GM12873 (cell line): ENCODE measurements around the gene HOXD1.

ENCODE experiments used
- TF ChIP-seq, protein P1 (sequence below): IDR thresholded peaks from 2 replicates; pipeline ENCODE4 v1.5.1; 2012; ENCODE audit warnings: low read depth, mild to moderate bottlenecking, moderate library complexity, low read length, control low read depth; ENCODE audit not compliant: insufficient read depth; ENCODE audit errors: missing control alignments

The HOXD1 gene

DNA sequence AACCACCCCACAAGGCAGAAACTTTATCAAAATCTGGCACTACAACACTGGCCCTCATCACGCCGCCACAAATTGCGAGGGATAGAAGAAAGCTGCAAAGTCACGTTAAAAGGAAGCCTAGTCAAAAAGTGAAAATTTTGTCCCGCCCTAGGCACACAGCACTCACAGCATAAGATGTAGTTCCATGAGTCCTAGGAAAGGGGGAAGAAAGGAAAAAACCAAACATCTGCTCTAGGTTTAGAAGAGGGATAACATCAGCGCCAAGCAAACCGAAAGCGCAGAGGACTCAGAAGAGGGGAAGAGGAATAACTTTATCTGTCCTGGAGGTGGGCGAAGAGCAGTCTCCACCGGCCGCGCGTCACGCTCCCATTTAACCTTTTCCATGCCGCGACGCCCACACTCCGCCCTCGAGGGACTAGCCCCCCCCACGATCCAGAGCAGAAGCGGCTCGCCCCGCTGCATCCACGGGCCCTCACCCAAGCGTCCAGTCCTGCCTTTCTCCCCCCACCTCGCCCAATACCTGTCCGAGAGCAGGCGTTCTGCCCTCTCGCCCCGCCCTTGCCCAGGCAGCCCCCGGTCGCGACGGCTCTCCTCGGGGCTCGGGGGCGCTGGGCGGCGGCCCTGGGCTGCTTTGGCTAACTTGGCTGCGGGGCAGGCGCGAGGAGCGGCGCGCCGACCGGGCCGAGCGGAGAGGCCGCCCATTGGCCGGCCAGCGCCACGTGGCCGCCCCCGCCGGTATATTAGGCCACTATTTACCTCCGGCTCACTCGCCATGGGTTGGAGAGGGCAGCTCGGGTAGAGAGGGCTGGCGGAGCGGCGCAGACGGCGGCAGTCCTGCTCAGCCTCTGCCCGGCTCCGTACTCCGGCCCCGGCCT lies at the start of gene HOXD1:
Gene HOXD1 (plus strand): TSS at position 770 of the 875 bp plus-strand sequence. CDS start 134 bp downstream, outside the sequence.
- TF ChIP-seq, protein P1, sequence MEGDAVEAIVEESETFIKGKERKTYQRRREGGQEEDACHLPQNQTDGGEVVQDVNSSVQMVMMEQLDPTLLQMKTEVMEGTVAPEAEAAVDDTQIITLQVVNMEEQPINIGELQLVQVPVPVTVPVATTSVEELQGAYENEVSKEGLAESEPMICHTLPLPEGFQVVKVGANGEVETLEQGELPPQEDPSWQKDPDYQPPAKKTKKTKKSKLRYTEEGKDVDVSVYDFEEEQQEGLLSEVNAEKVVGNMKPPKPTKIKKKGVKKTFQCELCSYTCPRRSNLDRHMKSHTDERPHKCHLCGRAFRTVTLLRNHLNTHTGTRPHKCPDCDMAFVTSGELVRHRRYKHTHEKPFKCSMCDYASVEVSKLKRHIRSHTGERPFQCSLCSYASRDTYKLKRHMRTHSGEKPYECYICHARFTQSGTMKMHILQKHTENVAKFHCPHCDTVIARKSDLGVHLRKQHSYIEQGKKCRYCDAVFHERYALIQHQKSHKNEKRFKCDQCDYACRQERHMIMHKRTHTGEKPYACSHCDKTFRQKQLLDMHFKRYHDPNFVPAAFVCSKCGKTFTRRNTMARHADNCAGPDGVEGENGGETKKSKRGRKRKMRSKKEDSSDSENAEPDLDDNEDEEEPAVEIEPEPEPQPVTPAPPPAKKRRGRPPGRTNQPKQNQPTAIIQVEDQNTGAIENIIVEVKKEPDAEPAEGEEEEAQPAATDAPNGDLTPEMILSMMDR: no peak

DNA sequence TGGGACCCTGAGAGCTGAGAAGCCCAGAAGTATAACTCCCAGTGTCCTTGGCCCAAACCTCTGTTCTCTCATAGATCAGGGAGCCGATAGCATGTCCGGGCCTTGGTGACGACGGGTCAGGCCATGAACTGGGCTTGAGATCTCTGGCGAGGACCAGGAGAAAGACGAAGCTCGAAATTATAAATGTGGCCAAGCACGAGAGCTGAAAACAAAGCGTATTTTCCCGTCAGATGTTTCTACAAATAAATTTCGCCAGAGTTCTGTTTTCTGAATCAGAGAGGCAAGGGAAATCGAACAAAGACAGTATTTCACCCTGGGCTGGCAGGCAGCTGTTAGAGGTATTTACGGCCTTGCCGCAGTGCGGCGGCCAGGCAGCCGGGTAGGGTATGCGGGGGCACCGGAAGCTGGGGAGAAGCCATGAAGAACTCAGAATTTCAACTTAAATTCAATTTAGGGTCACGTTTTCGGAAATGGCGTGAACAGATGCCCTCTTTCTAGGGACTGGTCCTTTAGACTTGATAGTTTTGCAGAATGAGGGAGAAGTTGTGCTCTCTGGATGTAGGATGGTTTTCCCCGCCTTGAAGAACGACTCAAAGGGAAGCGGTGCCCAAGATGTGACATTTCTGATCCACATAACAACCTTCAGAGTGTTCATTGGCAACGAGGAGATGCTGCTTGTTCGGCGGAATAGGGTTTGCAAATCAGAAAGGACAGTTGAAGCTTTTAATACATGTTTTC lies 49.4 kb upstream of the HOXD1 start:
- TF ChIP-seq, protein P1: no peak

DNA sequence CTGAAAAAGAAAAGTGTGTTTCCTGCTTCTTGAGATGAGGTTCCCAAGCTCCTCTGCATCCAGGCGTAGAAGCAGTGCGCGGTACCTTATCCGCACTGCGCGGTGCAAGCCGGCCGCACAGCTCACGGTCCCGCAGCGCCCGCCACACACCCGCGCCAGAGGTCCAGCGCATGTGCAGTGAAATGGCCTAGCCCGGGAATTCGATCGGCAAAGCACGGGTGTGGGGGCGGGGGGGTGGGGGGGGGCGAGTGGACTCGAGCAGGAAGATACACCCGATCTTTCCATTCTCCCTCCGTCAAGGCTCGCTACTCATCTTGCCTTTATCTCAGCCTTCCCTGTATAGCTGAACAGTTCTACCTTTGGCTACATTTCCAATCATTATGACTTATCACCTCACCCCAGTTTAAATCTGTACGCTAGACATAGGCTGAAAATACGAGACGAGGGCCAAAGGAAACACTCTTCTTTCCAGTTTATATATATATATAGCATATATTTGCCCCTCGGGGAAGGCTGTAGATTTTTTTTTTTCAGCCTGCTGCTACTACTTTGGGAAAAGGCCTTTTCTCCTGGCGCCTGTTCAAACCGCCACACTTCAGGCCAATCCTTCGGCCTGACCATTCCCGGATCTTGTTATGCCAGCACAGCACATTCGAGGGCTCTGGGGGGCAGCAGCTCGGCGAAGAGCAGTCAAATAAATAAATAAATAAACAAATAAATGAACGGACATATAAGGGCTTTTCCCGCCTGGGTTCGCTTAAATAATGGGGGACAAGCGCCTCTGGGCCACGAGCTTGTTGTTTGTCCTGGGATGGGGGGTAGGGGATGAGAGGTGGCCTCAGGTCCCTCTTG lies 48.6 kb upstream of the HOXD1 start:
- TF ChIP-seq, protein P1: no peak

DNA sequence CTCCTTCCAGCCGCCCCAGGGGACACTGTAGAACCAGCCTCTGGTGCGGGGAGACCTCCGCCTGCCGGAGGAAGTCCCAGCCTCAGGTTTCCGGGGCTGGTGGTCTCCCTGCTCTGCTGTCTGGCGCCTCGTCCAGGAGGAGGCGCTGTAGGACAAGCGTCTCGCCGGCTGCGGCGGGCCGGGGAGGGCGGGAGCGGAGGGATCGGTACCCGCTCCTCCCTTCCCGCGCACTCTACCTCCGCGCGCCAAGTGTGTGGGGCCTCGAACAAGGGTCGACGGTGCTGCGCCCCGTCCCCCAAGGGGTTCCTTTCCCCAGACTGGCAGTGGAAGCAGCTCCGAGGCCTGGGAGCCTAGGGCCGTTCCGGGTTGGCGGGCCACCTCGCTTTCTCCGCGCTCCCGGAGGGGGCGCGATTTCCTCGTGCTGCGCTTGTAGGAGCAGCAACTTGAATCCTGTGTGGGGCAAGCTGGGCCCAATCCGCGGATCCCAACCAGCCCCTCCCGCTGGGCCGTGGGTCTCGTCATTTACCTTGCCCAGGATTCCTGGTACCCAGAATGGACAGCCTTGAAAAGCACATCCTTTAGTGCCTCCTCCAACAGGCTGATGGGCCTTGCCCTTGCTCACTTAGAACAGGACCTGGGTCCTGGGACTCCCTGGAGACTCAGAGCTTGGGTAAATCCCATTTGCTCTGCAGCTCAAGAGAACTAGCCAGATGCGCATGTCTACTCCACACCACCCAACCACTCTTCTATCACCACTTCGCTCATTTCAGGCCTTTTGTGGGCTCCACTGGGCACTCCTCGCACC lies 47.8 kb upstream of the HOXD1 start:
- TF ChIP-seq, protein P1: peak; percentile 86

DNA sequence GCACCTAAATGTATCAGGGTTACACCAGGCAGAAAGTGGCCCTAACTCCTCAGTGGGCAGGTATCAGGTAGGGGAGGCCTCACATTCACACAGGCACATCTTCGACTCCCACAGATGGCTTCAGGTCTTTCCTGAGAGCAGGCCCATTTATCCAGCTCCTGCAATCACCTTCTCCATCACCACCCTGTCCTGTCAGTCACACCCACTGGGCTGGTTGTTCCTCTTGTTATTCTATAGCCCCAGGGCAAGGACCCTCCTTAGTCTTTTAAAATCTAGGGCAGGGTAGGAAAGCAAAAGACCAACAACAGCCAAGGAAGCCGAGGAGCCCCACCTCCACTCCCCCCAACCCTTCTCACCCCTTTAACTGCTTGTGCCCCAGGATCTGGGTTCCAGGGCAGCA lies 46.2 kb upstream of the HOXD1 start:
- TF ChIP-seq, protein P1: no peak

DNA sequence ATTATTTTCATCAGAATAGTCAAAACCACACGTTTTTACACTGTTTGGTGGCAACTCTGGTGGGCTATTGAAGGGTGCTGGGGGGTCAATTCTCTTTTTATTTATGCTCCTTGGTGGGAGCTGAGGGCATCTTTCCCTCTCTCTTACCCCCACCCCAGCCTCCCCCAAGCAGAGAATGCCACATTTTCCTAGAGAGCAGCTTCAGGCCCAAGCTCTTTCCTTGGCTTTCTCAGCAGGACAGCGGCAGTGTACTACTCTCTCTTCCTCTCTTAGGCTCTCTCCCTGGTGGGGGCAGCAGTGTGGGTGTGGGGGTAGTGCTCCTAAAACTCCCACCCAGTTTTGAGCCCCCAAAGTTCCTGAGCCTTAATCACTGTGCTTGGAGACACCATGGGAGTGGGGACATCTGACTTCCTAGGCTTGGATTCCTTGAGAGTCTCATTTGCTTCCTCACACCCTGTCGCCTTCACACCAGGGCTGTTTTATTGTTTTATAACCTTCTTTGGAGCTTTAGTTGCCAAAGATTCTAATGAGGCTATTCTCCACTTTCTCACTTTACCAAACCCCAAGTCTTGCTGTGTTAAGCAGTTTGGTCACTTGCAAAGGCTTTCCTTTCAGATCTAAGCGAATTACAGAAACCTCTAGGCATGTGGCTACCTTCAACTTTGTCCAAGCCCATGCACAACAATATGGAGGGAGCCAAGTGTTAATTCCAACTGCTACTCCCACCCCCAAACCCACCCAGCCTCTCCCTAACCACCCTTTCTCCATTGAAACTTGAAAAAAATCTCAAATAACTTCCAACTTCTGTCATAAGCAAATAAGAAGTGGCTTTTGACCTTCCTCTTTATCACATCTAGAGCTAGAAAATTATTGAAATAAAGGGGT lies 43.1 kb upstream of the HOXD1 start:
- TF ChIP-seq, protein P1: no peak
